DMS 273 treated with DMSO at 0.1 percent for 48 hours (cell line): ENCODE measurements around the gene FBRSL1.
A peak's percentile ranks its signal among the peaks of the same experiment; 100 is the strongest.

Source experiments
- DNase-seq: peaks from one replicate; lab custom pipeline; 2025; lab: John Stamatoyannopoulos, UW

Gene FBRSL1

GRCh38 chr12:132542661-132543060 lies 52.7 kb downstream of the FBRSL1 start:
- DNase-seq = no peak

DNA sequence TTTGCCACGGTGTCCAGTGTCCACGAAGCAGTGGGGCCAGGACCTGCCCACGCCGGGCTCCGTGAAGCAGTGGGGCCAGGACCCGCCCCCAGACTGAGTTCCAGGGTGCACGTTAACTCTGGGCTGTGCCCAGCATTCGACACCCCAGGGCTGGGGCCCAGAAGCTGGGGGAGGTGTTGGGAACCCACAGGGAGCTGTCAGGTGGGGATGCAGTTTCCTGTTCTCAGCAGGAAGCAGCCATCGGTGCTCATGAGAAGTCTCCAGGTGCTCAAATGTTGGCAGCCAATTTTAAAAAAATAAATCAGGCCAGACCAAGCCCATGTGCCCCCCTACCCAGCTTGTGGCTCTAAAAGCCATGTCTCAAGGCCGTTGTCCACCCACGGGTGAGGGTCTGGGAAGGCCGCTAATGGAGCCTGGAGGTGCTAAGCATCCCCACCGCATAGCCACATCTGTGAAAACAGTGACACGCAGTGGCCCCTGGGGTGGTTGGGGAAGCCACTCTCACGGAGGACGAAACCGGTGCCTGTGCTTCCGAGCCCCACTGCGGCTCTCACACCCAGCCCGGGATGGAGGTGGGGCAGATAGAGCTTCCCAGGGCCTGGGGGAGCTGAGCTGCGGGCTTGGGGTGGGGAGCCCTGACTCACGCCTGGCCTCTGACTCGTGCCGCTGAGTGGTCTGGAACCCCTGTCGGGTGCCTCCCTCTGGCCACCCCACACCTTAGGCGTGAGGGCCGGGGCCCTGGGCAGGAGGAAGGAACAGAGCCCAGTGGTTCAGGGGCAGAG lies 53.5 kb downstream of the FBRSL1 start:
- no peak for DNase-seq

GRCh38 chr12:132544080-132544397 lies 54.1 kb downstream of the FBRSL1 start:
- DNase-seq = no peak

DNA sequence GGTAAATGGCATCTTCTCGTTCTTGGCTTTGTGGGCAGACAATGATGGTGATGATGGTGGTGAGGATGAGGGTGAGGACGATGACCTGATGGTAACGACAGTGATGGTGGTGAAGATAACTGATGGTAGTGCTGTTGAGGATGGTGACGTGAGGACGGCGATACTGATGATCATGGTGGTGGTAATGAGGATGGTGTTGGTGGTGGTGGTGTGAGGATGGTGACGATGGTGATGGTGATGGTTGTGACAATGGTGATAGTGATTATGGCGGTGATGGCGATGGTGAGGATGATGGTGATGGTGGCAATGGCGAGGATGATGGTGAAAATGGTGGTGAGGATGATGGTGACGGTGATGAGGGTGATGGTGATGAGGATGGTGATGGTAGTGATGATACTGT lies 54.5 kb downstream of the FBRSL1 start:
- DNase-seq = no peak

- DNase-seq = no peak
These were observed 55.4 kb downstream of the FBRSL1 start for GRCh38 chr12:132545164-132545953.

- DNase-seq = no peak
These were observed 56.0 kb downstream of the FBRSL1 start for GRCh38 chr12:132545955-132546354.

GRCh38 chr12:132546647-132547046 lies 56.7 kb downstream of the FBRSL1 start:
- DNase-seq = no peak

DNA sequence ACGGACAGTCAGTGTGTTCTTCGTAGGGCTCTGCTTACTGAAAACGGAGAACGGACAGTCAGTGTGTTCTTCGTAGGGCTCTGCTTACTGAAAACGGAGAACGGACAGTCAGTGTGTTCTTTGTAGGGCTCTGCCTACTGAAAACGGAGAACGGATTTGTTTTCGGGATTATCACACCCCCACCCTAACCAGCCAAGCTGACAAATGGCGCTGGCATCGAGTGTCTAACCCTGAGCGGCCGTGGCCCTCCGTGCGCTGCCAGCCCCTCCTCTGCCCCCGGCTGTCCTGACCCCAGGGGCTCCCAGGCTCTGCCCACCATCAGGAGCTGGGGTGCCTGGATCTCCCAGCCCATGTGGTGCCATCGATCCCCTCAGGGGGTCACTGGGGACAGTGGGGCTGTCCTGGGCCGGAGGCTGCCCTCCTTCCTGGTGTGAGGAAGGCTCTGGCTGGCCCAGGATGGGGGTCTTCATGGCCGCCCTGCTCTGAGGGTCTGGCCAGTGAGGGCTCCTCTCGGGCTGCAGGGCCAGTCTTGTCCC lies 57.3 kb downstream of the FBRSL1 start:
- no peak for DNase-seq

DNA sequence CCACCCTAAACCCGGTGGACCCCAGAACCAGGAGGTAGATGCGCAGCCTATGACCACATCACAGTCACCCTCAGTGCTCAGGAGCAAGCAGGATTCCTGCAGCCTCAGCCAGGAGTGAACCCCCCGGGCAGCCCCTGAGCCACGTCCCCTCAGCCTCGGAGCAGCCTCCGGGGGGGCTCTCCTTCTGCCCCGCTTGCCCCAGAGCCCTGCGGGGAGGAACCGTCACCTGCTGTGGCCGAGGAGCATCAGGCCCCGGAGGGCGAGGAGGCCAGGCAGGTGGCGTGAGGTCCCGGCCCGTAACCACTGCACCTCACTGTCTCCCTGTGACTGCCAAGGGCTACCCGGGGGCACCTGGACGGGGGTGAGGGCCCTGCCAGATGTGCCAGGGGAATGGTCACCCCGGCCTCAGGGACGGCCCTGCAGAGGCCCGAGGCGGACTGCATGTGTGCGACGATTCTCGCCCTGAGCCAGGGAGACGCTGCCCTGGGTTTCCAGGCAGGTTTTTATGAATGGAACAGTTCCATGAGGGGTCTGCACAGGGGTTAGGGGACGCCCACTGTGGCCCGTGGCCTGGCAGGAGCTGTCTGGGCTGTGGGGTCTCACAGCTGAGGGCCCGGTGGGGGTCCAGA lies 58.6 kb downstream of the FBRSL1 start:
- no peak for DNase-seq

DNA sequence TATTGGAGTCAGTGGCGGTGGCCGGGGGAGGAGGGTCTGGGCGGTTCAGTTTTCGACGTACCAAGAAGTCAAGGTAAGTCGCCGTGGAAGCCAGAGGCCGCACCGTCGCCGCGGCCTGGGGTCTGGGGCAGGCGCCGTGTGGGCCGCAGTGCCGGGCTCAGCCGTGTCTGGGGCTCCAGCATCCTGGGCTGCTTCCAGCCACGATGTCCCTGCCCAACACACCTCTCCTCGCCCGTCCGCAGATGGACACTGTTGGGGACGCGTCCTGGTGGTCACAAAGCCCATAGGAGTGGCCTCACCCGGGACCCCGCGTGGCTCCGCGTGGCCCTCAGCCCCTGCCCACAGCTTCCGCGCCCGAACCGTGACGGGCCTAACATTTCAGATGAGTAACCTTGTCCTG lies 59.1 kb downstream of the FBRSL1 start:
- no peak for DNase-seq

DNA sequence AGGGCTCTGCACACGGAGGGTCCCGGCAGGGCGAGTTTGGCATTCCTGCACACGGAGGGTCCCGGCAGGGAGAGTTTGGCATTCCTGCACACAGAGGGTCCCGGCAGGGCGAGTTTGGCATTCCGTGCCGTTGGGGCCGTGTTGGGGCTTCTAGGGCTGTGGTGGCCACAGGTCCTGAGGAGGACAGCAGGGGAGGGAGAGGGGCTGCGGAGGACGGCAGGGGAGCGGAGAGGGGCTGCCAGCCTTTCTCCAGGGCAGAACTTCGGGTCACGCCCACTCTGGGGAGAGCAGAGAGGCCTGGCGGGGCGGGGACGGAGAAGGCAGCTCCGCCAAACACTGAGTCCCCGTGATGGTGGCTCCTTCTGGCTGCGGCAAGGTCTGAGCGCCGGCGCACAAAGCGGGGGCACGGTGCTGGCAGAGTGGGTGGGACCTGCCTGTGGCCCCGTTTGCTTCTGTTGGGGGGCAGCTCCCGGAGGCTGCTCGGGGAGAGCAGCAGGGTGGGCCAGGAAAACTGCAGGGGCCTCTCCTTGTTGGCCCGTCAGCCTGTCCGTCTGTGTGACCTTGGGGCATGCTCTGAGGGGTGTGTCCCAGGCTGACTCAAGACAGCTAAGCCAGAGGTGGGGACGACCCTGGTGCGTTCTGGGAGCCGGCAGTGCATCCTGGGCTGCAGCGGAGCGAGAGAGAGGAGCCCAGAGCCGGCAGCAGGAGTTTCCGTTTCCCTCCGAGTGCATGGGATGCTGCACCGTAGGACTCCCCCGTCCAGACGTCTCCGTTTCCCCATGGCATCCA lies 60.3 kb downstream of the FBRSL1 start:
- no peak for DNase-seq

- no peak for DNase-seq
These were observed 61.1 kb downstream of the FBRSL1 start for GRCh38 chr12:132550830-132551640.

DNA sequence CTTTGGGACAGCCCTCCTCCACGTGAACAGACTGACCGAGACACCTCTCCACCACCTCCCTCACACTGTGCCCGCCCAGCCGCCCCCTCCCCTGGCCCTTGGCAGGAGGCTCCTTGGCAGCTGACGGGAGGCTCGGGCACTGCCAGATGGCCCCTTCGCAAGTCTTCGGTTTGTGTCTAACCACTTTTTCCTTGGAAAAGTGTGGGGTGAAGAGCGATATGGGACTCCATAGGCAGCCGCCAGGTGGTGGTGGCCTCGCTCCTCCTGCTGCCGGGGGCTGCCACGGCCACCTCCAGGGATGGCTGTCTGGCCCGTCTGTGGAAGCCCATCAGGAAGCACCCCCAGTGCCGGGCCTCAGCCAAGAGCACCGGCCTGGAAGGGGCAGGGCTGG lies 61.7 kb downstream of the FBRSL1 start:
- DNase-seq = peak; percentile 16

DNA sequence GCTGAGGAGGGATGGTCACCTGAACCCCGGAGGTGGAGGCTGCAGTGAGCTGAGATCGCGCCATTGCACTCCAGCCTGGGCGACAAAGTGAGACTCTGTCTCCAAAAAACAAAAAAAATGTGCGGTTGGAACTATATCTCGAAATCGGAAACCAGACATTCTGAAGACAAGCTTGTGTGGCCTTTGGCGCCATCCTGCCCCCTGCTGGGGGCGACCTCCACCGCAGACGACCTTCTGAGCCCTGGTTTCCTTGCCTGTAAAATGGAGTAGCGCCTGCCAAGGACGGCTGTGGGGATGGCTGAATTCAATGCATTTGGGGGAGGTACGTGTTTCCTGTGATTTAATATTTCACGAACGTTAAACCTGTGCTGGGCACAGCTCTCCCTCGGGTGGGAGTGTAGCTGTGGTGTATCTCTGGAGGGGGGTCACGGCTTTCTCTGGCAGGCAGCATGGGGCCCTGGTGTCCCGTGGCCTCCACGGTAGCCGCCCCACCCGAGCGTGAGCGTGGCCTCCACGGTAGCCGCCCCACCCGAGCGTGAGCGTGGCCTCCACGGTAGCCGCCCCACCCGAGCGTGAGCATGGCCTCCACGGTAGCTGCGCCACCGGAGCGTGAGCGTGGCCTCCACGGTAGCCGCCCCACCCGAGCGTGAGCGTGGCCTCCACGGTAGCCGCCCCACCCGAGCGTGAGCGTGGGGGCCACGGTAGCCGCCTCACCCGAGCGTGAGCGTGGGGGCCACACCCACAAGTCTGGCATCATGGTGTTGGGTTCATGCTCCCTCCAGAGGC lies 65.1 kb downstream of the FBRSL1 start:
- DNase-seq = no peak

DNA sequence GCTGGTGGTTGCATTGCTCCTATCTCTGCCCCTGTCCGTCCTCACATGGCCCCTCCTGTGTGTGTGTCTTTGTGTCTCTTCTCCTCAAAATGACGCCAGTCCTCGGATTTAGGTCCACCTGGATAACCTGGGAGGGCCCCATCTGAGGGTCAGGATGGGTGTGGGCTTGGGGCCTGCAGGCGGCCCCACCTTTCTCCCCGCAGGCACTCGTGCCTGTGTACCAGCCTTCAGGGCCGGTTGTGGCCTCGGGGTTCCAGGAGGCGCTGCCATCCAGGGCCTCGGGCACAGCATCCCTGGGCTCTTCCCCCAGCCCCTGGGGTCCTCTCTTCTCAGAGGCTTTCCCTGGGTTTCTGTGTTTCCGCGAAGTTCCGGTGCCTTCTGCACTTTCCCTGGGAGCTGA lies 65.7 kb downstream of the FBRSL1 start:
- no peak for DNase-seq

- DNase-seq = no peak
These were observed 66.3 kb downstream of the FBRSL1 start for GRCh38 chr12:132556216-132556615.

GRCh38 chr12:132556801-132557200 lies 66.8 kb downstream of the FBRSL1 start:
- no peak for DNase-seq

DNA sequence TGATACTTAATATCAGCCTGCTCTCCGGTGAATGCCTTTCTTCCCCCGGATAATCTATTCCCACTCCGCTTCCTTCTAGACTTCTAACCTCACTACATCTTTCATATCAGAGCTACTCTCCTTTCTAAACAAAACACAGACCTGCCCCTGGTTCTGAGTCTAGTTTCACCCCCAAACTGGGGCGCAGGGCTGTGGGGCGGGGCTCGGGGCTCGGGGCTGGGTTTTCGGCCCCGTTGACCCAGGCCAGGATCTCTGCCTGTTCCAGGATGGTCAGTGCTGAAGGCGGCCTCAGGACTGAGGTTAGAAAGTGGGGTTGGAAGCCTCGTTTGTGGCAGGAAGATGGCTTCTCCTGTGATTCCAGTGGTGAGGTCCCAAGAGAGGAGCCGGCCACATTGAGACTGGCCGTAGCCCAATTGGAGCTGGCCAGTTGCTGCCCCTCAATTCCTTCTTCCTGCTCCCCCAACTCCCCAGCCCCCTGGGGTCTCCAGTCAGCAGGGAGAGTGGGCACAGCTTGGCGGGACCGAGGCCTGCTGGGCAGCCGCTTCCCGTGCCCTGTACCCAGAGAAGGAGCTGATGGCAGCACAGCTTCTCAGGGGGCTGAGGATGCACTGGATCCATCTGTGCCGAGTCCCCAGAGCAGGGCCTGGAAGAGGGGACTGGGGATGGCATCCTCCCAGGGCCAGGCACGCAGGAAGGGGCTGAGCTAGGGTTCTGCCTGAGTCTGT lies 67.5 kb downstream of the FBRSL1 start:
- DNase-seq = no peak

DNA sequence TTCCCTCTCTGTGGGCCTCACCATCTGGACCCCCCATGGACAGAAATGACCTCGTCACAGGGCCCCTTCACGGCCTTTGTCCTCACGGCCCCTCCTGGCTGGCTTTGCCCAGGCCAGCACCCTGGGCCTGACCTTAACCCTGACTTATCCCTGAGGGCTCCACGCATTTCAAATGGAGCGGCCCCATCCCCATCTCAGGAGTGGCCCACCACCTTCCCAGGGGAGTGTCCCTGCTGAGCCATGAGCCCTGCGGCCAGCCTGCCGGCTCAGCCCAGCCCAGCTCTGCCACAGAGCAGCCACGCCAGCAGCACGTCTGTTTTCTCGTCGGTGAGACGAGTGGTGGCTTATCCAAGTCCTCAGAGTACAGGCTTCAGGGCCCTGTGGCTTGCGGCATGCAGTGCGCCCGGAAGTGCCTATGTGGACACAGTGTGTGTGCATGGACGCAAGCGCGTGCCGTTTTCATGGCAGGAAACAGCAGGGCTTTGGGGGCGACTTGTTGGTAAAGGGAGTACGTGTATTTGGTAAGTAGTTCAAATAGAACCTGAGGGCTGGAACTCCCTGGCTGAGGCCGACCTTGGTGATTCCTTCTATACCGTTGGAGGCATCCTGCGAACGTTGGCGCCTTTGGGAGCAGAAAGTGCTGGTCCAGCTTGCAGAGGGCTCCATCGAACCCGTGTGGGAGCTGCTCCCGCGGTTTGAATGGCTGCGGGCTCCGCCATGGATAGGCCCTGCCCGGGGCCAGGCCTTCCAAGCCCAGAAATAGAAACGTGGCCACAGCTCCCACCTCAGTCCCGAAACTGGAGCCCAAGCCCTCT lies 68.3 kb downstream of the FBRSL1 start:
- no peak for DNase-seq
